ENCODE results near the gene PNMA6E.

PNMA6E gene

DNA sequence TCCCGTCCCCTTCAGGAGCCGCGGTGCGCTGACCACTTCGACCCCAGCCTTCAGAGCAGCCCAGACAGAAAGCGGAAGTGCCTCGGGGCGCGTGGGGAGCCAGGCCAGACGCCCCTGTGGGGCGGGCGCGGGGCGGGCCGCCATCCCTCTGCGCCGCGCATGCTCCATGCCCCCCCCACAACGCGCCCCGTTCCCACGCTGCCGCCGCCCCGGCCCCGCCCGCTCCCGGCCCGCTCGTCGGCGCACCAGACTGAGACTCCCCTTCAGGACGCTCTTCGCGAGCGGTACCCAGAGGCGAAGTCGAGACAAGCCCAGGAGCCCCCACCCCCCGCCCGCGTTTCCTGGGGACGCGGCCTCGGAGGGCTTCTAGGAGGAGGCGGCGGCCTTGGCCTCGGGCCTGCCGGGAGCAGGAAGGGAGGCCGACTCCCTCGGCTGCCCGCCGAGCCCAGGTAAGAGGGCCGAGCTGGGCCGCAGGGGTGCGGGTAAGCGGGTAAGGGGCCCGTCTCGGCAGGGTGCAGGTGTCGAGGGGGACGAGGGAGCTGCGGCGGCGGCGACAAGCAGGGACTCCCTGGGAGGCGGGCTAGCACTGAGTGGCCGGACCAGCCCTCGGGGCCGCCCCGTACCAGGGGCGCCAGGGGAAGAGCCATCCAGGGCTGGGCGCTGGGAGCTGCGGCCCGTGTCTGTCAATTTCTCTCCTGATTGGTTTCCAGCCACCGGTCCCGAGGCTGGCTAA, 10.3 kb upstream of the PNMA6E start, which contains the start of gene ZFP92:
TSS of gene ZFP92 (plus strand) at position 218 of the 733 bp plus-strand sequence. CDS start 6,851 bp downstream, outside the sequence.
- Histone ChIP-seq H3K9me2 (replicated peaks; ENCODE audit: insufficient read depth, low read length) (no peaks in the 10 kb centered on the region), H3K9ac (ENCODE audit: low read length) (no peak within 1 kb of the TSS), H3K27me3 (replicated peaks; ENCODE audit: insufficient read depth, low read length) (peaks cover 11% of the 10 kb centered on the region; the same call in 1 of the 2 replicates), H3K36me3 (replicated peaks; ENCODE audit: insufficient read depth, low read length) (no peaks in the 10 kb centered on the region), H3K9me3 (replicated peaks; ENCODE audit: insufficient read depth, low read length) (no peaks in the 10 kb centered on the region), H4K20me1 (ENCODE audit: insufficient read depth, low read length) (no peaks in the 10 kb centered on the region), H3K4me3 (ENCODE audit: low read length) (peak within 1 kb of the TSS; percentile 47; the same call in 1 of the 2 replicates), H3F3A (ENCODE audit: insufficient read depth, low read length) (no peaks in the 10 kb centered on the region), H2AFZ (ENCODE audit: low read length) (no peak within 1 kb of the TSS), H3K27ac (ENCODE audit: low read length) (no peak within 1 kb of the TSS), H3K79me2 (ENCODE audit: low read length) (no peaks in the 10 kb centered on the region), H3K4me2 (ENCODE audit: low read depth, low read length) (peak within 1 kb of the TSS; percentile 63), H3K4me1 (ENCODE audit: low read length) (no peaks in the 10 kb centered on the region)
- no peak for TF ChIP-seq EZH2phosphoT487 (IDR thresholded peaks at IDR 0.05; ENCODE audit: low read length)
- TF ChIP-seq, protein P1, sequence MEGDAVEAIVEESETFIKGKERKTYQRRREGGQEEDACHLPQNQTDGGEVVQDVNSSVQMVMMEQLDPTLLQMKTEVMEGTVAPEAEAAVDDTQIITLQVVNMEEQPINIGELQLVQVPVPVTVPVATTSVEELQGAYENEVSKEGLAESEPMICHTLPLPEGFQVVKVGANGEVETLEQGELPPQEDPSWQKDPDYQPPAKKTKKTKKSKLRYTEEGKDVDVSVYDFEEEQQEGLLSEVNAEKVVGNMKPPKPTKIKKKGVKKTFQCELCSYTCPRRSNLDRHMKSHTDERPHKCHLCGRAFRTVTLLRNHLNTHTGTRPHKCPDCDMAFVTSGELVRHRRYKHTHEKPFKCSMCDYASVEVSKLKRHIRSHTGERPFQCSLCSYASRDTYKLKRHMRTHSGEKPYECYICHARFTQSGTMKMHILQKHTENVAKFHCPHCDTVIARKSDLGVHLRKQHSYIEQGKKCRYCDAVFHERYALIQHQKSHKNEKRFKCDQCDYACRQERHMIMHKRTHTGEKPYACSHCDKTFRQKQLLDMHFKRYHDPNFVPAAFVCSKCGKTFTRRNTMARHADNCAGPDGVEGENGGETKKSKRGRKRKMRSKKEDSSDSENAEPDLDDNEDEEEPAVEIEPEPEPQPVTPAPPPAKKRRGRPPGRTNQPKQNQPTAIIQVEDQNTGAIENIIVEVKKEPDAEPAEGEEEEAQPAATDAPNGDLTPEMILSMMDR (IDR thresholded peaks at IDR 0.05; ENCODE audit: low read length) = no peak
- TF ChIP-seq EZH2 (optimal IDR thresholded peaks at IDR 0.05; ENCODE audit: low read depth, low read length) = no peak
- DNase-seq = no peak

DNA sequence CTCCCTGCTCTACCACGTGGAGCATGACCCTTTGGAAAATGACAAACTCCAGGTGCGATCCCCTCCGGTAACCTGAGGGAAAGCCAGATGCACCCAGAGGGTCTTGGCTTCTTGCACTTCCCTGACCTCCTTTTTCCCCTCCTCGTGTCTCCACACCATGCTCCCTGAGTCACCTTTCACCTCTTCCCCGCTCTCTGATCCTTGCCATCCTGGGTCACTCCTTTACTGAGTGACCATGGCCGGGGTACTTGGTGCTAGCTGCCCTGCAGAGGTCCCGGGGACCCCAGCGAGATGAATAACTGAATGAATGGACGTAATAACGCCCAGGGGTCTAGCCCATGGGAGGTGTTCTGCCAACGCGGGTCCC, 9.7 kb upstream of the PNMA6E start:
- Histone ChIP-seq H3K79me2 (ENCODE audit: low read length) (no peaks in the 10 kb centered on the region), H3K9ac (ENCODE audit: low read length) (no peak overlapping the region), H3K36me3 (replicated peaks; ENCODE audit: insufficient read depth, low read length) (no peaks in the 10 kb centered on the region), H3K4me3 (ENCODE audit: low read length) (no peak overlapping the region; the same call in 1 of the 2 replicates), H2AFZ (ENCODE audit: low read length) (no peak overlapping the region), H4K20me1 (ENCODE audit: insufficient read depth, low read length) (no peaks in the 10 kb centered on the region), H3K9me2 (replicated peaks; ENCODE audit: insufficient read depth, low read length) (no peaks in the 10 kb centered on the region), H3K27me3 (replicated peaks; ENCODE audit: insufficient read depth, low read length) (peaks cover 15% of the 10 kb centered on the region; the same call in 1 of the 2 replicates), H3K9me3 (replicated peaks; ENCODE audit: insufficient read depth, low read length) (no peaks in the 10 kb centered on the region), H3K4me1 (ENCODE audit: low read length) (no peaks in the 10 kb centered on the region), H3K27ac (ENCODE audit: low read length) (no peak overlapping the region), H3K4me2 (ENCODE audit: low read depth, low read length) (no peak overlapping the region), H3F3A (ENCODE audit: insufficient read depth, low read length) (no peaks in the 10 kb centered on the region)
- DNase-seq = no peak
- TF ChIP-seq EZH2 (optimal IDR thresholded peaks at IDR 0.05; ENCODE audit: low read depth, low read length) (no peak), EZH2phosphoT487 (IDR thresholded peaks at IDR 0.05; ENCODE audit: low read length) (no peak)
- TF ChIP-seq, protein P1 (IDR thresholded peaks at IDR 0.05; ENCODE audit: low read length) = no peak

DNA sequence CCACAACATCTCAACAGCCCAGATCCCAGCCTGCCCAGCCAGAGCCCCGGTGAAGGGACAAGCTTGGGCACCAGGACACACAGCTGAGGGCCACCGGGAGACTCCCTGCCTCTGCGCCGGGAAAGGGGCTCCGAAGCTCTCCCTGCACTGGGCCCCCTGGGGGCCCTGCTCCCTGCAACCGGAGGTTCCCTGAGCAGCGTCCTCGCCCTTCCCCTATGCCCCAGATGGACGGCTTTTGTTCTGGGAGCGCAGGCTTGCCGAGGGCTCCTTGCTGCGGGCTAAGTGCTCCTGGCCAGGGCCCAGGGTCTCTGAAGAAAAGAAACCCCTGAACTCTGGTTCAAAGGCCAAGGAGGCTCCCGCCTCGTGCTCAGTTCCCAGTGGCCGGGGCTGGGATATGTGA, 9.2 kb upstream of the PNMA6E start:
- Histone ChIP-seq H3K4me2 (ENCODE audit: low read depth, low read length) (no peak overlapping the region), H2AFZ (ENCODE audit: low read length) (no peak overlapping the region), H3K9me2 (replicated peaks; ENCODE audit: insufficient read depth, low read length) (no peaks in the 10 kb centered on the region), H3K27ac (ENCODE audit: low read length) (no peak overlapping the region), H4K20me1 (ENCODE audit: insufficient read depth, low read length) (no peaks in the 10 kb centered on the region), H3K4me1 (ENCODE audit: low read length) (no peaks in the 10 kb centered on the region), H3K9me3 (replicated peaks; ENCODE audit: insufficient read depth, low read length) (no peaks in the 10 kb centered on the region), H3K9ac (ENCODE audit: low read length) (no peak overlapping the region), H3K27me3 (replicated peaks; ENCODE audit: insufficient read depth, low read length) (peaks cover 19% of the 10 kb centered on the region; the same call in 1 of the 2 replicates), H3F3A (ENCODE audit: insufficient read depth, low read length) (no peaks in the 10 kb centered on the region), H3K36me3 (replicated peaks; ENCODE audit: insufficient read depth, low read length) (no peaks in the 10 kb centered on the region), H3K4me3 (ENCODE audit: low read length) (no peak overlapping the region), H3K79me2 (ENCODE audit: low read length) (no peaks in the 10 kb centered on the region)
- TF ChIP-seq, protein P1 (IDR thresholded peaks at IDR 0.05; ENCODE audit: low read length) = no peak
- no peak for TF ChIP-seq EZH2 (optimal IDR thresholded peaks at IDR 0.05; ENCODE audit: low read depth, low read length)
- TF ChIP-seq EZH2phosphoT487 (IDR thresholded peaks at IDR 0.05; ENCODE audit: low read length) = no peak
- no peak for DNase-seq

All from MM.1S (cell line).